GM18868 (cell line): ENCODE data around the gene NBEAL2.
"Not testable (repeated sequence)": the region's sequence is repeated elsewhere in the genome, so short reads cannot be mapped to it uniquely, and the experiment has no call there.

Experiments used
- ATAC-seq: cut with Tn5 transposase; IDR thresholded peaks from one replicate; pipeline ENCODE4 v1.9.1; 2021; ENCODE audit warnings: mild to moderate bottlenecking, moderate library complexity; ENCODE audit not compliant: unreplicated experiment

The NBEAL2 gene

DNA sequence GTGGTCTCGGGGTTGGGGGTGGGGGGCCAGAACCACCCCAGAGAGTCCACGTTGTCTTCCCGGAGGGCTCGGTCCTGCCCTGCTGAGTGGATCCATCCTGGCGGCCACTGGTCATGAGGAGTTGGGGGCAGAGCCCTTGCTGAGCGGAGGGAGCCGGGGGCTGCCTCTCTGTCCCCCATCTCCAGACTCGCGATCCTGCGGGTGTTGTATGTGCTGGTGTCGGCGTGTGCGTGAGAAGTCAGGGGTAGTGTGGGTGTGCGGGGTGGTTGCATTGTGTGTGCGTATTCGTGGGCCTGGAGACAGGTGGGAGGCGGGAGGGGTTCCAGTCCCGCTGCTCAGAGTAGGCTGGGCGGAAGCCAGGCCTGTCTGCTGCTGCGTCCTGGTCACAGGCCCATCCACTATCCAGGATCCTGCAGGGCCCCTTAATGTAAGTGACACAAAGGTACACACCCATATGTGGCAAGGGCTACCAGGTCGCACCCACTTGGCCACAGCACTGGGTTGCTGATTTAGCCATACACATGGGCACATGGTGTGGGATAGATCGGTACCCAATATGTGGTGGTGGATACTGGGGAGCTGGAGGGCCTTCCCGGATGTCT, 30.7 kb downstream of the NBEAL2 start:
- ATAC-seq = no peak

DNA sequence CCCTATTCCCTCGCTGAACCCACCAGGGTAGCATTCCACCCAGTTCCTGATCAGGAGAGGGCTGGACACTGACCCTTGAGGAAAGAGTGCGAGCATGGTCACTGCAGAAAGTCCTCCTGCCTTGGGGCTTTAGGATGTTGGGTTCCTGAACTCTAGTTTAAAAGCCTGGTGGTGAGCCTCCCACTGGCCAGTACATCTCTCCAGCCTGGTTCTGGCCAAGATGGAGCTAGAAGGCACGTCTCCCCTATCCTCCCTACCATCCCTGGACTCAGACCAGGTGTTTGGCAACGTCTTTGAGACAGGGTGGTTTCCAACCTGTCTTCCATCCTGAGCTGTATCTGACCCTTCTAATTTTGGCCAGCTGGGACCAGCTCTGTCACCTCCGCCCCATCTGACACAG, 31.4 kb downstream of the NBEAL2 start:
- no peak for ATAC-seq

DNA sequence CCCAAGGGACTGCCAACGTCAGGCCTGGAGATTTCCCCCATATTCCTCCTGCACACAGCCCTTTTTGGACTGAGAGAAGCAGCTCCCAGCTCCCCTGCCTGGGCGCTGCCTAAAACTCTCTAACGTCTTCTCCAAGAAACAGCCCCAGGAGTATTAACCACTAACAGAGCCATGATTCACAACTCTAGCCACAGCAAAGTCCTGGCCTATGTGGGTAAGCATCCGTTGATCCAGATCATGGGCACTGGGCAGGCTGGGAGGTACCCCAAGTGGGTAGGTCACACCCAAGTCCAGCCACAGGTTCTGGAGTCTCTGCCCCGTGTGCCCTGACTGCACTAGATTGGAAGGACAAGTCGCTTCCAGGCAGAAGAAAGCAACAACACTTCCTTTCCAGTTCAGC, 31.9 kb downstream of the NBEAL2 start:
- ATAC-seq = no peak

DNA sequence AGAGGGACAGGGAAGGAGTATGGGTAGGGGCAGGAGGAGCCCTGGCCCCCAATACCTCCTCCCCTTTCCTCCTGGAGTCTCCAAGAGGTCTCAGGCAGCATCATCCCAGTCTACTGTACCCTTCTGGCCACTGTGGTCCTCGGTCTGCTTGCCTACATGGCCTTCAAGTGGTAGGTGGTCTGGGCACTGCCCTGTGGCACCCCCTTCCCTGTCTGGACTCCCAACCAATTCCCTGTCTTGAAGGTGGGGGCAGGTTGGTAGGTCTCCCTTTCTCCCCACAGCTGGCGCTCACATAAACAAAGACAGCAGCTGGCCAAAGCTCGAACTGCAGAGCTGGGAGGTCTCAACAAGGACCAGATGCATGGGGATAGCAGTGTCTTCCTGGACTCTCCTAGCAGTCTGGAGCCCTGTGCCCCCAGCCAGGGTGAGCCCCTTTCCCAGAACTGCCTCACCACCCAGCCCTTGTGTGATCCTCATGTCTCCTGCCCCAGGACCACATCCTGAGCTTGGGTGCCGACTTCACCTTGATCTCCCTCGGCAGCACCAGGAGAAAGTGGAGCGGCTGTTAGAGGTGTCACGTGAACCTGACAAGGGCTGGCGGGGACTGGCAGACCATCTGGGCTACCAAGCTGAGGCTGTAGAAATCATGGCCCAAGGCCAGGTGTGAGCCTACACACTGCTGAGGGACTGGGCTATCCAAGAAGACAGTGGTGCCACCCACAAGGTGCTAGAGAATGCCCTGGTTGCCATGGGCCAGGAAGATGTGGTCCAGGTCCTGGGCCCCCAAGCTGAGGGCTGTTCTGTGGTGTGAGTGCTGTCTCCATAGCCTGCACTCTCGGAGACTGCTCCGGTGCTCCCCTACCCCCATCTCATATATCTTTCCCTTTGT, 33.1 kb downstream of the NBEAL2 start:
- no peak for ATAC-seq

DNA sequence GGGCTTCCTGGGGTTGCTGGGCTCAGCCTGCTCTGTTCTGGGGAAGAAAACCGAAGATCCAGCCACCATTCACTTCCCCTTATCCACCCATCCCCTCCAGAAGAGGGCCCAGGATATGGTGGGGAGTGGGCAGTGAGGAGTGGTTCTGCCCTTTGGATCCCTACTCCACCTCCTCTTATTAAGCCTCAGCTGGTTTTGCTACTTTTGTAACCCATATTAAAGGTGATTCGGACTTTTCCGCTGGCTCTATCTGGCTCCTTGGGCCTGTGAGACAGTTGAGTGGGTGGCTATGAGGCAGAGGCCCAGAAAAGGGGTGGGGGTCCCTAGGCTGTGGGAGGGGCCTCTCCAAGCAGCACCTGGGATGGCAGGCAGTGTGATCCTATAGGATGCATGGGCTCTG, 33.8 kb downstream of the NBEAL2 start:
- no peak for ATAC-seq

DNA sequence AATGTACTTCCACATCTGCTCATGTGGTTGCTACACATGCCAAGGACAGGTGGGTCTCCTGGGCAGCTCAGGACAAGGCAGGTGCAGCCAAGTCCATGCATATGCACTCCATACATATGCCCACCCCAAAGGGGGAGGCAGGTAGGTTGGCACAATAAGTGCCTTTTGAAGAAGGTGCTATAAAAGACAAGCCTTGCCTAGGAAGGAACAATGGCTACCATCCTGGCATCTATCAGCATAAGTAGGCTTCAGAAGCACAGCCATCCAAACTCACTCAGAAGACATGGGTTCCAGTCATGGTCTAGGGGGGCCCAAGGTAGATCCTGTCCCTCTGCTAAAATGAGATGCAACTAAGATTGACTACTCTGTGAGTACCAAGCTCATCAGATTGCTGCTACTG, 34.6 kb downstream of the NBEAL2 start:
- ATAC-seq = no peak

DNA sequence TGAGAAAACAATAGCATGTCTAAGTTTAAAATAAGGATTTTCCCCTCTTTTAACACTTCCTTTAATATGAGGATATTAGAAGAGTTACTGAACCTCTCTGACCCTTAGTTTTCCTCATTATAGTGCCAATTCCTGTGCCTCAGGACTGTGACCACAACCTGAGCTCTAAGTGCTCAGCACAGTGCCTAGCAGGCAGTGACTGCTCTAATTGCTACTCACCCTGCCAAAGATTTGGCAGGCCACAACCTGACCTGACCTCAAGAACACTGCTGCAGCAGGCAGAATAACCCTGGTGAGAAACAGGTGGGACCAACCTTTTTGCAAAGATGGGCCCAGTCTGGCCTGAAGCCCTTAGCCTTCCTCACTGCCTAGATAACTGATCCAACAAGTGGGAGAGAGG, 35.7 kb downstream of the NBEAL2 start:
- no peak for ATAC-seq

DNA sequence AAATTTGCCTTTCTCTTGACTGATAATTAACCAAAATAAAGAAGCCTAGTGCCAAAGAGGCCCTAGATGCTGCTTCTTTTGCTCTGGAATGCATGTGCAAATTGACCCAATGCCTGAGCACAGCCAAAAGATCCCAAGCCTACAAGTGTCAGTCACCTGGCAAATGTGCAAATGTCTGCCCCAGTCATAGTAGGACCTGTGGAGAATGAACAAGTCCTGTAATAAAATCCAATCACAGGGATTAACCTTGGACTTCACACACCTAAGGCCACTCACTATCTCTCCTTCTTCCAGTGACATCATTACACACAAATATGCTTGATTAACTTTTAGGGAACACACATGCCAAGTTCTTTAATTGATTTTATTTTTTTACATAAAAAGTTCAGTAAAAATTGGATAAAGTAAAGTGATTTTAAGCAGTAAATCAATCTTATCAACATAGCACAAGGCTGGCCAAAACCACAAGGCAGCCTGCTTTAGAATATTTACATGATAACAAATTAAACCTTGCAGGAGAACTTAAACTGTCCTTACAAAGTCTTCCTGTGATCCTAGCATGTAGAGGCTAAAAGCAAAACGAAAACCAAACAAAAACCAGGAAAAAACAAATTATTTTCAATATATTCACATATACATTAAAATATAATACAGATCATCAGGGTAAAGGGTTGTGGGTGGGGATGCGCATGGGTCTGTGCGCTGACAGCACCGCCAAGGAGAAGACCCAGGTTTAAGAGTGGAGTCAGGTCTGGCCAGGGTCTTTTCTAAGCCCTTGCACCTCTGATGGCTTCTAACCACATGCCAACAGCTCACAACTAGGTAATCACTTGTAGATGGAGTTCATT, 36.8 kb downstream of the NBEAL2 start:
- ATAC-seq = no peak

DNA sequence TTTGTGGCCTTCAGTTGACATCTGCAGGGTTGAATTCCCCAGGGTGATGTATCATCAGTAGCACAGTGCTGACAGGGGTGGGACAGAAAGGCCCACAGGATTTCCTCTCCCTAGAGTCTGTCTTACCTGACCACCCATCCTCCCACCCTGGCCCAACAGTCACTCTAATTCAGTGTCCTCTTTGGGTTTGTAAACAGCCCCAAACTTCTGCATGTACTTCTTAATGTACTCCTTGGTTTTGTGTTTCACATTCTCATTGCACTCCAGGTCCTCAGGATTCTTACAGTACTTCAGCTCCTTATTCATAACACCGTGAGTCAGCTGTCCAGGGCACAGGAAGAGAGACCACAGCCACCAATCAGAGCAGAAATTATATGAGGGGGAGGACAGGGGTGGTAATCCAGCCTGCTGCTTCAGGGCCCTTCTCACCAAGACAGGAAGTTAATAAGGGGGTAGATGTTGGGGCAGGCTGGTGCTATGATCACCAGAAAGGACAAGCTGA, 37.5 kb downstream of the NBEAL2 start:
- peak; percentile 58 for ATAC-seq

DNA sequence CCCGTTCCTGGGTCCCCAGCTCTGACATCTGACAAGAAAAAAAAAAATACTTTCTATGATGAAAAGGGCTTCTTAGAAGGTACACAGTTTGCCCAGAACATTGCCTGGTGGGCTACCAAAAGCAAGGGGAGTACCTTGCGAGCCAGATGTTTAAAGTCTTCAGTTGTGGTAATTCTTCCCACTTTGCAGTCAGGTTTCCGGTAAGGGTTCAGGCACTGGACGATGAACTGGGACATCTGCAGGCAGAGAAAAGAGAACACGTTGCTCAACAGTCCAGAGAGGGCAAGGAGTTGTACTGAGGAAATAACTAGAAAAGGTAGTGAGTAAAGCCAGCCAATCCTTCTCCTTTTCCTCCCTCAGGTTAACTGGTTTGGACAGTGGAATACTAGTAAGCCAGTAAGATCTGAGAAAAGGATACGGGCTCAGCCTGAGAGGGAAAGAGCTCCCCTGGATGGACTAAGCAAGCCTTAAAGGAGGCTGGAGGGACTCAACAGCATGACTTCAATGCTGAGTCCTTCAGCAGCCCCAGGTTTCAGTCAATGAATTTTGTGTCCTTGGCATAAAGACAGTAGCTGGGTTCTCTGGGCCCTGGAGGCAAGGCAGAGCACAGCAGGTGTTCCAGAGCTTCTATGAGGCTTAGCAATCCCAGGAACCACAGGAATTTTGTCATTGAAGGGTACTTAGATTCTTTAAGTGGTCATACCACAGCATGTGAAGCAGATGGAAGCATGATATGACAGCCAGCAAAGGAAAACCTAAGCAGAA, 38.2 kb downstream of the NBEAL2 start:
- no peak for ATAC-seq

DNA sequence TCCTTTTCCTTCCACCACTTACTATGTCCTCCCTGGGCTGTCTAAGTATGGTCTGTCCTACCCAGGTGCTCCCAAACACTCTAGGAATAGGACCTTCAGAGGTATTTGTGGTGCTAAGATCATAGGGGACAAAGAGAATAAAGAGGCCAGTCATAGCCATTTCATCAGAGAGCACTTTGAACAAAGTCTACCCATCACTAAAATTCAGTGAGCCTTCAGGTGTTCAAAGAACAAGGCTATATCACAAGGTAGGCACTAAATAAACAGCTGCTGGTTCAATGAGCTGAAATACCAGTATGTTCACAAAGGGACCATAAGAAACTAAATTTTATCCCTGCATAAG, 38.8 kb downstream of the NBEAL2 start:
- no peak for ATAC-seq

DNA sequence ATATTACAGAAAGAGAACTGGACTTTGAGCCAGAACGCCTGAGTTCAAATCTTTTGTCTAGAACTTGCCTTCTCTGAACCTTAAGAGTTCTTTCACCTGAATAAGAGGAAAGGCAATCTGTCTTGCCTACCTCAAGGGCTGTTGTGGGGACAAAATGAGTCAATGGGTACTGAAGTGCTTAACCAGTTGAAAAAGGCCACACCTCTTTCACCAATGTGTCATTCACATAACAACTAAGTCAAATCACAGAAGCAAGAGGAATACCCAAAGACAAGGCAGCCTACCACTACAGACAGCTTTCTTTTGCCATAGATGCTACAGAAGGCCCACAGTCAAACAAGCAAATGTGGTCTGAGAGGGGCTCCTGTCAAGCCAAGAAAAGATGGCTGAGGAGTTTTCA, 39.7 kb downstream of the NBEAL2 start:
- peak; percentile 68 for ATAC-seq

DNA sequence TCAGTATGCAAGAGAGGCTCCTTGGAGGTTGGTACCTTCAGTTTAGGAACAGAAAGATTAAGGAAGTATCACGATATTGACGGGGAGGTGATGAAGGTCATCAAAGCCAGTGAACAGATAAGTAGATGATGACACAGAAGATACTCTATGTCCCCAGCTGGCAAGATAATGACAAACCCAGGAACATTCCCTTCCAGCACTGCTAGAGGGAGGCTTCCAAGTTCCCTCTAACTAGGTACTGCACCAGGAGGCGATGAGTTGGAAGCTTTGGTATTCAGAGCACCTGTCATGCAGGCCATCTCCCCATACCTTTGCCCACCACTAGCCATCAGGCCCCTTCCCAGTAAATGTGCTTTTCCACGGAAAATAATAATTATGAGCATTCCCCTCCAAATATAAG, 40.8 kb downstream of the NBEAL2 start:
- ATAC-seq = no peak

DNA sequence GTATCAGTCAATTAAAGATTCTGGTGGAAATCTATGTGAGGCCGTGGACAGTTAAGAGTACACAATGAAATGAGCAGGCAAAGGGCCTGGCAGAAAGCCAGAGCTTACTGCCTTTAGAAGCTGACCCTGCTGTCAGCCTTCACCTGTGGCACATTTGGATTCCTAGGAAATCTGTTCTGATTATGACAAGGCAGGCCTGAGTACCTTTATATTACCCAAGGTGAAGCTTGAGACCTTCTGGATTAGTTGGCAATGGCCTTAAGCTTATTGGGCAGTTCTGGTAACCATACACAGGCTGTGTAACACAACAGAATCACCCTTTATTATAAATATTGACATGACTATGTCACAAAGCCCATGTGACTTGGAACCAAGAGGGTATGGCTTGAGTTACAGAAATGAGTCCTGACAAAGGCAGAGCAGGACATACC, 43.2 kb downstream of the NBEAL2 start:
- no peak for ATAC-seq

DNA sequence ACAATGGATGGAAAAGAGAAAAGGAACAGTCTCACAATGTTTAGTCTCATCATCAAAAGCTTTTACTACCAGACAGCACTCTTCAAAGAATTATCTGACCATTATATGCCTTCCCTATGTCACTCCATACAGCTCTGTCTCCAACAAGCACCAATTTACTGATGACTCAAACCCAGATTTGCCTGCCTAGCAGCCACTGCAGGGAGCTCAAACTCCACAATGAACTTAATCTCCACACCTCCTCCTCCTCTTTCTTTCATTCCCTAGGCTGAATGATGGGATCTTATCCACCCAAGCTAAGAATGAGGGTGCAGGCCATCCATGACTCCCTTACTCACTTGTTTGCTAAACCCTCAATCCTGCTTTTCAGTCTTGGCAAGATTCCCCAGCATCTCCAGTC, 45.5 kb downstream of the NBEAL2 start:
- no peak for ATAC-seq

DNA sequence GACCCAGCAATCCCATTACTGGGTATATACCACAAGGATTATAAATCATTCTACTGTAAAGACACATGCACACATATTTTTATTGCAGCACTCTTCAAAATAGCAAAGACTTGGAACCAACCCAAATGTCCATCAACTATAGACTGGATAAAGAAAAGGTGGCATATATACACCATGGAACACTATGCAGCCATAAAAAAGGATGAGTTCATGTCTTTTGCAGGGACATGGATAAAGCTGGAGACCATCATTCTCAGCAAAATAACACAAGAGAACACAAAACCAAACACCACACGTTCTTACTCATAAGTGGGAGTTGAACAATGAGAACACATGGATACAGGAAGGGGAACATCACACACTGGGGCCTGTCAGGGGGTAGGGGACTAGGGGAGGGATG, 47.0 kb downstream of the NBEAL2 start:
- ATAC-seq = not testable (repeated sequence)

DNA sequence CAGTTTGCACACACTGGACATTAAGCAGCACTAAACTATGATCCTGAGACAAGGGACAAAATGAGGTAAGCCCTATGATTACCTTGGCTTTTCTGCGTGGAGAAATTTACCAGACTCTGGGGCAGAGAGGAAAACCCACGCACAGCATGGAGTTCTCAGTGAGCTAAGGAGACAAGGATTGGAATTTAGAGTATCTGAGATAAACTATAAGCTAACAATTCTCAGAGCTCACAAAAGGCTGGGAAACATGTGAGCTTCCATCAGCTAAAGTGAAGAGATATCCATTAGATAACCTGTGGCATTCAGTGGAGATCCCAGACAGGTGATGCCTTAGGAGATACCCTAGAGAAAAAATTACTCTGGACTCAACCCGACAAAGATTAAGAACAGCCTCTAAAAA, 48.7 kb downstream of the NBEAL2 start:
- ATAC-seq = no peak

DNA sequence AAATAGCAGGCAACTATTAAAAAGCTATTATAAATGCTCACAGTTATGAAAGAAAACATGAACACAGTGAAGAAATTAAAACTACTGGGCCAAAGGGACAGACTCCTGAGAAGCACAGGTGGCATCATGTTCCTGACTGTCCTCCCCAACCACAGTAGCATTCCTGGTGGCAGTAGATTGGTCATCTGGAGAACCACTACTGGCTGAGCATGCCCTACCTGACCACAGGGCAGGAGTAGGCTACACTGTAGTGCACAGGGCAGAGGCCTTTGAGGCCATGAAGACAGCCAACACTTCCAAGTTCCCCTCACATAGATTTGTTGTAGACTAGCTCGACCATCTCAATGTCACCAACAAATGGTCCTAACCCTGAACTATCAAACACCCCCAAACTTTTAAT, 49.2 kb downstream of the NBEAL2 start:
- ATAC-seq = no peak

DNA sequence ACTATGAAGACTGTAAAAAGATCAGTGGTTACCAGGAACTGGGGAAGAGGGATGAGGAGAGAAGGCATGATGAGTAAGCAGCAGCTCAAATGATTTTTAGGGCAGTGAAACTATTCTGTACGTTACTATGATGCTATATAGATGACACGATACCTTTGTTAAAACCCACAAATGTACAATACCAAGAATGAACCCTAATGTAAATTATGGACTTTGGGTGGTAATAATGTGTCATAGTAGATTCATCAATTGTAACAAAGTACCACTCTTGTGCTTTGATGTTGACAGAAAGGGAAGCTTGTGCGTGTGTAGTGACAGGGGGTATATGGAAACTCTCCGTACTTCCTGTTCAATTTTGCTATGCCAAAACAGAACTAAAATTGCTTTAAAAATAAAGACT, 51.6 kb downstream of the NBEAL2 start:
- ATAC-seq = not testable (repeated sequence)

DNA sequence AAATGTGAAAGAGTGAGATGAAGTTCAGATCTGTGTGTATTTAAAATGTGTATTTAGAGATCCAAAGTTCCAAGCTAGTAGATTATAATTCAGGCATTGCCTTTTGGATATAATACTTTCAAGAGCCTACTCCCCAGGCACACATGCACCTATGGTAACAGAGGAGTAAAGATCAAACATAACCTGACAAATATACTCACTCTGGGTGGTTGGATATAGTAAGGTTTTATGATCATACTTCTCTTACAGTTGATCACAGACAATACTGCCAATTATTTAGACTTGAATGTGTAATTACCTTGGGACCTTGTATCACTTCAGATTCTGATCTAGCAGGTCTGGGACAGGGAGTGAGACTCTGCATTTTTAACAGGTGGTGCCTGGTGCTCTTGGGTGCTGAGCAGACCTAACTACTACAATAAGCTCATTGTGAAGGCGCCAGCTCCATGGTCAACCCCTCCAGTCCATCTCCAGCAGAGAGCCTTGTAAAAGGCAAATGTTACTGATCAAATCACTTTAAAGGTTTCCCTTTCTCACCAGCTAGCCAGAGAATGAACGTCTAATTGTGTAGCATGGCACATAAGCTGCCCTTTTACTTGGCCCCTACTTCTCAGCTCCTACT, 55.5 kb downstream of the NBEAL2 start:
- ATAC-seq = no peak
